Measurements from ENCODE around the gene UBE2H. TPM values are rescaled to one million over a fixed set of nuclear protein-coding genes. Genes with fewer than 3 reads are reported as not detected.

Gene UBE2H
- total RNA-seq, 2 experiments from 2014 or later, result 27.9 to 28.3 TPM

- CTCF ChIA-PET, result interaction anchor here (1.9 kb wide), 1 partner anchor 11 kb away, joined by 7 read pairs; no protein-coding TSS in a partner anchor
- ATAC-seq, result no peak
- no peak overlapping the region for H3K27ac Mint-ChIP-seq
Measured at GRCh38 chr7:129959471-129960203, 6.9 kb upstream of the UBE2H start.

DNA sequence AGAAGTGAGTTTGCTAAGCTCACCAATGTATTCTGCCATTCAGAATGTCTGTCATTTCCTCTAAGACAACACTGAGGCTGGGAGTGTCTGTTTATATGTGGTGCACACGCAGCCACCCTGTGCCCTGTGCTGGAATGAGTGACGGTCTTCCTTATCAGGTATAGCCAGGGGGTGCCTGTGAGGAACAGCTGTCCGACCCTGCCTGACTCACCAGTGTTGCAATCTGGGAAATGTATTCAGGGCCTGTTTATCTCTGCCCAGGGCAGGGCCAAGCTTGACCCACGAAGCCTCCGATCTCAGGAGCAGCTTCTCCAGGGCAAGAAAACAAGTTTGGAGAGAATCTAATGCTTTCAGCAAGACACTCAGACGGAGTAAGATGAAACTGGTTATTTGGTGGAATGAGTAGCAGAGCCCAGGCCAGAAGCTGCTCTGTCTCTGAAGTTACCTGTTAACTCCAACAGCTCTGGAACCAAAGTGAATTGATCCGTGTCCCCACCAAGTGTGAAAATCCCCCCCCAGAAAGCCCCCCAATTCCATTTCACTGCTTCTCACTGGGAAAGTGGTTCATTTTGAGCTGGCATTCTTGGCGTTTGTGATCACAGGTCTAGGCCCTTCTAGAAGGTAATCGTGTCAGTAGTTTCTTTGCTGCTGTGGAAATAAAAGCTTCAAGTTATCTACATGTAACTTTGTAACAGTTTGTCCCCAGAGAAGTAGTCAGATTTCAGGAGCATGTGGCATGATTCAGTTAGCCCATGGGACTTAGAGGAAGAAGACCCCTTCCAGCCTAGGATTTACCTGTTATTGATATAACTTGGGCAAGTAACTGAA lies 6.1 kb upstream of the UBE2H start:
- no peak overlapping the region for H3K4me3 Mint-ChIP-seq
- ATAC-seq (no peak), DNase-seq (no peak)
- peaks cover 6% of the 10 kb centered on the region for H3K27me3 Mint-ChIP-seq
- H3K36me3 Mint-ChIP-seq, result no peaks in the 10 kb centered on the region
- H3K27ac Mint-ChIP-seq, result no peak overlapping the region
- no peaks in the 10 kb centered on the region for H3K9me3 Mint-ChIP-seq (ENCODE audit: low read depth)
- no peaks in the 10 kb centered on the region for H3K4me1 Mint-ChIP-seq
- CTCF ChIA-PET, result interaction anchor here (1.0 to 1.9 kb wide), 2 partner anchors 10 to 52 kb away, joined by 3 to 7 read pairs; no protein-coding TSS in a partner anchor

More at GRCh38 chr7:129959471-129960203, 6.9 kb upstream of the UBE2H start:
- Mint-ChIP-seq H3K36me3 (no peaks in the 10 kb centered on the region), H3K4me1 (no peaks in the 10 kb centered on the region), H3K9me3 (ENCODE audit: low read depth) (no peaks in the 10 kb centered on the region), H3K4me3 (no peak overlapping the region), H3K27me3 (peaks cover 6% of the 10 kb centered on the region)
- no peak for DNase-seq

GRCh38 chr7:129955993-129956543 lies 3.3 kb upstream of the UBE2H start:
- H3K4me1 Mint-ChIP-seq, result peaks cover 6% of the 10 kb centered on the region

DNA sequence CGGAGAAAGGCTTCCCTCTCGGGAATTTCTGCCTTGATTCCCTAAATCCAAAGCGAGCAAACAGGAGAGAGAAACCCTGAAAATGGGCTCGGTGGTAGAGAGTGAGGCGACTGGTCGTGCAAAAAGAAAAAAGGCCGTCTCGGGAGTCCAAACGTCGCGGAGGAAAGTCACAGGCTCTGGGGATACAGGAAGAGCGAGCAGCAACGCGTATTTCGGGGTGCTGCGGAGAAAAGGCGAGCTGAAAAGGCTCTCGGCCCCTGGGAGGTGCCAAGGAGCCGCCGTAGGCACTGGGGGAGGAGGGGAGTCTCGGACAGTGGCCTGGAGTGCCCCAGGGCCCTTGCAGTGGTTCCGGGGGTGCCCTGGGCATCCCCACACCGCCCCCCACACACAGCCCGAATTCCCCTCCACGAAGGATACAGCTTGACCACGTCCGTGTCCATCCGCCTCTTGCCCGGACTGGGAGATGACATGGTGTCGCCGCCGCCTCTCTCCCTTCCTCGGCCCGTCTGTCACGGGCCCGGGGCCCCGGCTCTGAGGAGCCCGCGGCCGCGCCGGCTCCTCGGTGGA lies 591 bp downstream of the UBE2H start:
- CTCF ChIA-PET, result interaction anchor here (0.6 to 2.5 kb wide), 3 partner anchors 59 to 122 kb away, joined by 3 to 8 read pairs (median 7); no protein-coding TSS in a partner anchor
- Mint-ChIP-seq H3K4me3 (no peak overlapping the region), H3K27ac (no peak overlapping the region), H3K9me3 (ENCODE audit: low read depth) (no peaks in the 10 kb centered on the region), H3K4me1 (peaks cover 10% of the 10 kb centered on the region), H3K36me3 (peaks cover 2% of the 10 kb centered on the region), H3K27me3 (no peaks in the 10 kb centered on the region)
- peak; percentile 70 for DNase-seq
- ATAC-seq, result peak; percentile 31

More at GRCh38 chr7:129955993-129956543, 3.3 kb upstream of the UBE2H start:
- H3K27me3 Mint-ChIP-seq, result peaks cover 6% of the 10 kb centered on the region
- H3K4me3 Mint-ChIP-seq, result no peak overlapping the region
- ATAC-seq (no peak), DNase-seq (no peak)
- no peak overlapping the region for H3K27ac Mint-ChIP-seq
- H3K9me3 Mint-ChIP-seq (ENCODE audit: low read depth), result no peaks in the 10 kb centered on the region
- peaks cover 2% of the 10 kb centered on the region for H3K36me3 Mint-ChIP-seq
- CTCF ChIA-PET, result interaction anchor here (0.8 to 0.9 kb wide), 2 partner anchors 55 to 131 kb away, joined by 3 read pairs; no protein-coding TSS in a partner anchor

- DNase-seq (no peak), ATAC-seq (no peak)
- H3K27ac Mint-ChIP-seq, result no peak overlapping the region
- no peak overlapping the region for H3K4me3 Mint-ChIP-seq
- CTCF ChIA-PET, result interaction anchor here (0.6 to 2.5 kb wide), 3 partner anchors 59 to 121 kb away, joined by 3 to 8 read pairs (median 7); no protein-coding TSS in a partner anchor
- peaks cover 3% of the 10 kb centered on the region for H3K36me3 Mint-ChIP-seq
- no peaks in the 10 kb centered on the region for H3K9me3 Mint-ChIP-seq (ENCODE audit: low read depth)
- H3K27me3 Mint-ChIP-seq, result no peaks in the 10 kb centered on the region
- H3K4me1 Mint-ChIP-seq, result peaks cover 10% of the 10 kb centered on the region
Measured at GRCh38 chr7:129951226-129952085, 1.3 kb downstream of the UBE2H start.

- DNase-seq (no peak), ATAC-seq (no peak)
- no peaks in the 10 kb centered on the region for H3K27me3 Mint-ChIP-seq
- no peak overlapping the region for H3K4me3 Mint-ChIP-seq
- H3K4me1 Mint-ChIP-seq, result peaks cover 10% of the 10 kb centered on the region
- CTCF ChIA-PET, result interaction anchor here (3.1 kb wide), 1 partner anchor 59 kb away, joined by 14 read pairs; no protein-coding TSS in a partner anchor
- H3K36me3 Mint-ChIP-seq, result peaks cover 5% of the 10 kb centered on the region
- H3K27ac Mint-ChIP-seq, result no peak overlapping the region
- no peaks in the 10 kb centered on the region for H3K9me3 Mint-ChIP-seq (ENCODE audit: low read depth)
Measured at GRCh38 chr7:129950933-129951225, 1.9 kb downstream of the UBE2H start.

- peaks cover 5% of the 10 kb centered on the region for H3K36me3 Mint-ChIP-seq
- DNase-seq (no peak), ATAC-seq (no peak)
- peaks cover 10% of the 10 kb centered on the region for H3K4me1 Mint-ChIP-seq
- CTCF ChIA-PET, result interaction anchor here (3.1 kb wide), 1 partner anchor 60 kb away, joined by 14 read pairs; no protein-coding TSS in a partner anchor
- no peak overlapping the region for H3K27ac Mint-ChIP-seq
- H3K9me3 Mint-ChIP-seq (ENCODE audit: low read depth), result no peaks in the 10 kb centered on the region
- H3K27me3 Mint-ChIP-seq, result no peaks in the 10 kb centered on the region
- H3K4me3 Mint-ChIP-seq, result no peak overlapping the region
Measured at GRCh38 chr7:129950191-129950932, 2.4 kb downstream of the UBE2H start.

- no peaks in the 10 kb centered on the region for H3K9me3 Mint-ChIP-seq (ENCODE audit: low read depth)
Measured at GRCh38 chr7:129949292-129950133, 3.2 kb downstream of the UBE2H start.

GRCh38 chr7:129948877-129949291 lies 3.9 kb downstream of the UBE2H start:
- Mint-ChIP-seq H3K27ac (no peak overlapping the region), H3K9me3 (ENCODE audit: low read depth) (no peaks in the 10 kb centered on the region), H3K4me1 (peaks cover 10% of the 10 kb centered on the region), H3K36me3 (peaks cover 12% of the 10 kb centered on the region), H3K4me3 (no peak overlapping the region), H3K27me3 (no peaks in the 10 kb centered on the region)
- CTCF ChIA-PET, result interaction anchor here (0.7 to 3.1 kb wide), 6 partner anchors 10 to 120 kb away, joined by 3 to 14 read pairs (median 4); no protein-coding TSS in a partner anchor
- ATAC-seq, result peak; percentile 69
- DNase-seq, result peak; percentile 92

More at GRCh38 chr7:129949292-129950133, 3.2 kb downstream of the UBE2H start:
- no peak overlapping the region for H3K4me3 Mint-ChIP-seq
- no peaks in the 10 kb centered on the region for H3K27me3 Mint-ChIP-seq
- peak; percentile 16 for ATAC-seq
- CTCF ChIA-PET, result interaction anchor here (0.7 to 3.1 kb wide), 6 partner anchors 10 to 120 kb away, joined by 3 to 14 read pairs (median 4); no protein-coding TSS in a partner anchor
- H3K27ac Mint-ChIP-seq, result no peak overlapping the region
- peaks cover 10% of the 10 kb centered on the region for H3K4me1 Mint-ChIP-seq
- H3K36me3 Mint-ChIP-seq, result peaks cover 12% of the 10 kb centered on the region
- DNase-seq, result no peak

DNA sequence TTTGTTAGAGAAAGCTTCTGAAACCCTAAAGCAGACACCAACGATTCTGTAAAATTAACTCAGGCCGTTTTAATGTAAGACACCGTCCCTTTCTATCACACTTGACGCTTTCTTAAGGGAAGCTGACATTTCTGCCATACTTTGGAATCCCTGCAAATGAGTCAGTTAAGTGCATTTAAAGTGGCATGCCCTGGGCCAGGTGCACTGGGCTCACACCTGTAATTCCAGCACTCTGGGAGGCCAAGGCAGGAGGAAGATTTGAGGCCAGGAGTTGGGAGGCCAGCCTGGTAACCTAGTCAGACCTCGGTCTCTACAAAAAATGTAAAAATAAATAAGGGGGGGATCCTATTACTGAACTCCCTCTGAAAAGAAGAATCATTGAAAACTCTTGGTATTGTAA lies 4.4 kb downstream of the UBE2H start:
- Mint-ChIP-seq H3K4me3 (no peak overlapping the region), H3K4me1 (peaks cover 10% of the 10 kb centered on the region), H3K9me3 (ENCODE audit: low read depth) (no peaks in the 10 kb centered on the region), H3K27me3 (no peaks in the 10 kb centered on the region), H3K36me3 (peaks cover 14% of the 10 kb centered on the region), H3K27ac (no peak overlapping the region)
- DNase-seq (no peak), ATAC-seq (no peak)
- CTCF ChIA-PET, result interaction anchor here (0.9 to 3.1 kb wide), 4 partner anchors 11 to 62 kb away, joined by 3 to 14 read pairs (median 6); no protein-coding TSS in a partner anchor

DNA sequence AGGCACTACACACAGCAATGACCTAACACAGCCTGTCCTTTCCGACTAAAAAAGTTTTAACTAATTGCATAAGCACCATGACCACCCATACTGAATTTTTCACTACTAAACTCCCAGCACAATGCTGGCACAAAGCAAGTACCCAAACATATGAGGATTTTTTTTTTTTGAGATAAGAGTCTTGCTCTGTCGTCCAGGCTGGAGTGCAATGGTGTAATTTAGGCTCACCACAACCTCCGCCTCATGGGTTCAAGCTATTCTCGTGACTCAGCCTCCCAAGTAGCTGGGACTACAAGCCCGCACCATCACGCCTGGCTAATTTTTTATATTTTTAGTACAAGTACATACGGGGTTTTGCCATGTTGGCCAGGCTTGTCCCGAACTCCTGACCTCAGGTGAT lies 5.1 kb downstream of the UBE2H start:
- Mint-ChIP-seq H3K36me3 (peaks cover 14% of the 10 kb centered on the region), H3K27me3 (no peaks in the 10 kb centered on the region), H3K27ac (no peak overlapping the region), H3K4me3 (no peak overlapping the region), H3K9me3 (ENCODE audit: low read depth) (no peaks in the 10 kb centered on the region), H3K4me1 (peaks cover 6% of the 10 kb centered on the region)
- ATAC-seq (no peak), DNase-seq (no peak)
- CTCF ChIA-PET, result interaction anchor here (1.8 to 3.1 kb wide), 2 partner anchors 11 to 62 kb away, joined by 7 to 14 read pairs; no protein-coding TSS in a partner anchor
